HL-60/S4 treated with phorbol 12-myristate 13-acetate at 8.2 ng/mL for 4 days and 3 days (cell line): Measurements from ENCODE around the gene VRK2.
"Not testable (repeated sequence)": the region's sequence is repeated elsewhere in the genome, so short reads cannot be mapped to it uniquely, and the experiment has no call there.

Experiments used
- in situ Hi-C: fragments of 300-500 bp; cut with MboI; formaldehyde crosslinking; loops from 2 replicates; pipeline ENCODE4 v1.15.0; 2022; ENCODE audit warnings: low sequenced_read_pairs

Gene VRK2

GRCh38 chr2:58106896-58107295 is 60.3 kb downstream of the VRK2 start:
- in situ Hi-C loops = no loop called here

GRCh38 chr2:58107803-58108710 is 61.5 kb downstream of the VRK2 start:
- in situ Hi-C loops = no loop called here

- in situ Hi-C loops = no loop called here
Measured at GRCh38 chr2:58109481-58109880, 62.9 kb downstream of the VRK2 start.

GRCh38 chr2:58110765-58111164 is 64.2 kb downstream of the VRK2 start:
- in situ Hi-C loops = no loop called here

GRCh38 chr2:58113563-58113962 is 67.0 kb downstream of the VRK2 start:
- in situ Hi-C loops = not testable (repeated sequence)

- in situ Hi-C loops = no loop called here
Measured at GRCh38 chr2:58120626-58121229, 74.1 kb downstream of the VRK2 start.

GRCh38 chr2:58122040-58122439 is 75.4 kb downstream of the VRK2 start:
- in situ Hi-C loops = no loop called here

- in situ Hi-C loops = no loop called here
Measured at GRCh38 chr2:58122540-58122939, 75.9 kb downstream of the VRK2 start.

GRCh38 chr2:58127111-58127510 is 80.5 kb downstream of the VRK2 start:
- in situ Hi-C loops = no loop called here

GRCh38 chr2:58130238-58130637 is 83.6 kb downstream of the VRK2 start:
- in situ Hi-C loops = no loop called here

- in situ Hi-C loops = no loop called here
Measured at GRCh38 chr2:58131191-58132011, 84.8 kb downstream of the VRK2 start.

GRCh38 chr2:58133395-58133794 is 86.8 kb downstream of the VRK2 start:
- in situ Hi-C loops = no loop called here

- in situ Hi-C loops = no loop called here
Measured at GRCh38 chr2:58135861-58136260, 89.3 kb downstream of the VRK2 start.

GRCh38 chr2:58137221-58137620 is 90.6 kb downstream of the VRK2 start:
- in situ Hi-C loops = no loop called here

GRCh38 chr2:58137856-58138255 is 91.2 kb downstream of the VRK2 start:
- in situ Hi-C loops = no loop called here

GRCh38 chr2:58138396-58139030 is 91.9 kb downstream of the VRK2 start:
- in situ Hi-C loops = no loop called here

GRCh38 chr2:58140508-58141072 is 94.0 kb downstream of the VRK2 start:
- in situ Hi-C loops = no loop called here

- in situ Hi-C loops = not testable (repeated sequence)
Measured at GRCh38 chr2:58145769-58146168, 99.2 kb downstream of the VRK2 start.

- in situ Hi-C loops = no loop called here
Measured at GRCh38 chr2:58146707-58147106, 100.1 kb downstream of the VRK2 start.

- in situ Hi-C loops = no loop called here
Measured at GRCh38 chr2:58155160-58155778, 108.7 kb downstream of the VRK2 start.
